Daoy (cell line): Measurements from ENCODE around the gene SP6. TPM values are rescaled to one million over a fixed set of nuclear protein-coding genes. Genes with fewer than 3 reads are reported as not detected.
A peak's percentile ranks its signal among the peaks of the same experiment; 100 is the strongest.

Experiments used
- DNase-seq: peaks from one replicate; pipeline ENCODE4 v3.0.0-alpha.2; 2015; ENCODE audit warnings: low read depth
- total RNA-seq: library from RNA; depleted of rRNA; stranded (reverse); fragments of >200 nt; shearing (Covaris generic); gene quantifications from 2 replicates; pipeline ENCODE4 v1.2.3, GENCODE V29; 2014

The SP6 gene
- total RNA-seq, 1 experiment from 2014 or later = 0.23 TPM

DNA sequence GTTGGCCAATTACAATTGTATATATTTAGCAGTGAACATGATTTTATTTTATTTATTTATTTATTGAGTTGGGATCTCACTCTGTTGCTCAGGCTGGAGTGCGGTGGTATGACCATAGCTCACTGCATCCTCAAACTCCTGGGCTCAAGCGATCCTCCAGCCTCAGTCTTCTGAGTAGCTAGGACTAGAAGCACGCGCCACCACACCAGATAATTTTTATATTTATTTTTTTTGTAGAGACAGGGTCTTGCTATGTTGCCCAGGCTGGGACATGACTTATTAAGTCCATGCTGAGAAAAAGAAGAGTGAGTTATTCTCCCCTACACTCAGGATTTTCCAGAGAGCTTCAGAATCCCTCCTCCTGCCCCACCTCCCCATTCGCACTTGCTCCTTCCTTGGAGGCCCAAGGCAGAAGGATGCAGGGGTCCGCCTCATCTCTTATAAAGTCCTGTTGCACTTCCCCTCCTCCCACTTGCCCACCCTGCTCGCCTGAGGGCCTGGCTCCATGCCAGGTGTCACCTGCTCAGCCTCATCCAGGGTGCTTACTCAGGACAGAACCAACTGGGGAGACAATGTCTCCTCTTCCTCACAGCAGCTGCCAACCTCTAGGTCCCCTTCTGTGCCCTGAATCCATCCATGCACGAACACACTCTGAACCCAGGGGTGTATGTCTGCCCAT is 29.0 kb upstream of the SP6 start:
- DNase-seq = no peak

- DNase-seq = peak; percentile 65
Observed at GRCh38 chr17:47879028-47879585, 28.1 kb upstream of the SP6 start.

DNA sequence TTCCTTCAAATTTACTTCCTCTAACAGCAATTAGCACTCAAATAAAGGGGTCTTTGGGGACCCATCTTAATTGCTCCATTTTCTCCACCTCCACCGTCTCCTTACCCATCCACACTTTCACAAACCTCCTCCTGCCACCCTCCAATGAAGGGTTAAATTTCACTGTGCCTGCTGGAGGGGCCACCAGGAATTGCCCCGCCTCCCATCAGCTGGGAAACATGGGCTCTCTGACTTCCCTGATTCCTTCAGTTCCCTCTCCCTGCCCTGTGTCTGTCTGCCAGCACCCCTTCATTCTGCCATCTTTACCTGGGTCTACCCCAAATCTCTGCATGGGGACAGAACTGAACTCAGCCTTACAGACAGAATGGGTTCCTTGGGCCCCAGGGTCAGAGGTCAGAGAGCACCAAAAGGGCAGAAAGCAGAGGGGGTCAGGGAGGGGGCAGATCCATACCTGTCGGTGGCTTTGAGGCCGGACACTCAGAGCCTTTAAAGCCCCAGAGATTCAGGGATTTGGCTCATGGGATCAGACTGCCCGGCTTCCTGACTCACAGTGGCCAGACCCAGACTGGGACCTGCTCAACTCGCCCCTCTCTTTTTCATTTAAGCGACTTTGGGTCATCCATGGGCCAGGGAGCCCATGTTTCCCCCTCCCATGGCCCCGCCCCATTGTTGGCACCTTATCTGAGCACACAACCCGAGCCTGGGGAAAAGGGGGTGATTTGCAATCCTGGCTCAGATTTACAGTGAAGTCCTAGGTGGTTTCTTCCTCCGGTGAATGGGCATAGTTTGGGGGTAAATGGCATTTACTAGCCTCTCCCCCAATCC is 27.5 kb upstream of the SP6 start:
- DNase-seq = no peak

GRCh38 chr17:47877368-47878034 is 26.5 kb upstream of the SP6 start:
- no peak for DNase-seq

GRCh38 chr17:47875011-47875985 is 24.3 kb upstream of the SP6 start:
- no peak for DNase-seq

DNA sequence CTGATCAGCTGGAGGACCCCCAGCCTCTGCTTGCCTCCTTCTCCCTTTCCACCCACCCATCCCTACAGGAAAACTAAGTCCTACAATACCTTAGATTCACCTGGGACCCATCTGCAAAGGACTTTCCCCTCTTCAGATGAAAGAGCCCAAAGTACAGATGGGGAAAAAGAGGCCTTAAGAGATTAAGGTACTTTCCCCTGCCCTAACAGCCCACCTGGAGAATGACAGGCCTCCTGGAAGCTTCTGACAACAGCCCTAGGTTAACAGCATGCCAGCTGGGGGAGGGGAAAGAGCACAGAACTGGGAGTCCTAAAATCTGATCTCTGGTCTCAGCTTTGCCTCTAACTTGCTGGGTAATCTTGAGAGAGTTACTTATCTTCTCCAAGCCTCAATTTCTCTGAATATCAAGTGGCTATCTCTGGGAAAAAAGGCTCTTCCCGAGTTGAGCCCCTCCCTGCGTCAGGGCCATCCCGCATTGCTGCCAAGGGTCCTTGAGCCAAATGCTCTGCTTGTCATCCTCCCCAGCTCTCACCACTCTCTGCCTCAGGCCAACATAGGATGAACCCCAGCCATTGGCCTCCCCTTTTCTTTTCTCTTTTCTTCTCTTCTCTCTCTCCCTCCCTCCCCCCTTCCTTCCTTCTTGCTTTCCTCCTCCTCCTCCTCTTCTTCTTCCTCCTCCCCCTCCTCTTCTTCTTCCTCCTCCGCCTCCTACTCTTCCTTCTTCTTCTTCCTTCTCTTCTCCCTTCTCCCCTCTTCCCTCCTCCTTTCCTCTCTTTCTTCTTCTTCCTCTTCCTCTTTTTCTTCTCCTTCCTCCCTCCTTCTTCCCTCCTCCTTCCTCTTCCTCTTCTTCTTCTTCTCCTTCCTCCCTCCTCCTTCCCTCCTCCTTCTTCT is 22.5 kb upstream of the SP6 start:
- no peak for DNase-seq

DNA sequence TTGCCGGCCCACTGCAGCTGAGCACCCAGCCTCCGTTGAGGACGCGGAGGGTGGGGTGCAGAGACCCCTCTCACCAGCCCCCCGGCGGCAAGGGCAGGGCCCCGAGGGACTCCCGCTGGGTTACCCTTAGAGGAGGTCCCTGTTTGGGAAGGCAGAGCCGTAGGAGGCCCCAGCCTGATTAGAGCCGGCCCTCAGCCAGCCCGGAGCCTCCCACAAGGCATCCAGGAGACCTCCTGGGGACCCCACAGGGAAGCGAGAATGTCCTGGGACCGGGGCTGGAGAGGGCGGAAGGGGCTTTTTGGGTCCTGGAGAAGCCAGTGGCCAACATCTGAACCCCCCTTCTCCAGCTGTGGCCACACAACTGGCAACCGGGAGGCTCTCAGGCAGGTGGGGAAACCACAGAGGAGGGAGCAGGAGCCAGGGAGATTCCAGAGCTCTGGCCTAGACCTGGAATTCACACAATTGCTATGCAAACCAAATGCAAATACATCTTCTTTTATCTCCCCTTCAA is 21.7 kb upstream of the SP6 start:
- peak; percentile 40 for DNase-seq

DNA sequence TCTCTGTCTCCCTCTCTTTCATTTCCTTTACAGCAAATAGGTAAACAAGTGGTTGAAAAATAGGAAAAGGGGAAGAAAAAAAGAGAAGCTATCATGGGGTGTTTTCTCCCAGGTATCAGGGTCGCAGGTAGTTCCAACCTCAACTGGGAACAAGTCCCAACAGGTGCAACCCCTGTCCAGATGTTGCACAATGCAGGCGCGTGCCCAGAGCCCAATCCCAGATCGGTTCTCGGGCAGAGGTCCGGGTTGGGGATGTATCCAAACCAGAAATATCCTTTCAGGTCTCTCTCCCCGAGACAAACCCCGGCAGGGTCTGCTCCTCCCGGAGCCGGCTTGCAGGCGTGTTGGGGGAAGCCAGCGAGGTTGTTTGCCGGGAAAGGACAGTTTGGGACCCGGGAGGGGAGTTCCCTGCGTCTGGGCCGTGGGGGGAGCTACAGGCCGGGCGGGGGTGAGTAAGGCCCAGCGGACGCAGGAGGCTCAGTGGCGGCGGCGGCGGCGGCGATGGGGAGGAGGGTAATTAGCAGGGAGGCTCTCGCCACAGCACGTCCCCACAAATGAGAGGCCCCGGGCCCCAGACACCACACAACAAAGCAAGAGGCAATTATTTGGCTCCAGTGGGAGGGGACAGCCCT is 21.2 kb upstream of the SP6 start:
- peak; percentile 37 for DNase-seq

GRCh38 chr17:47871048-47871447 is 20.1 kb upstream of the SP6 start:
- DNase-seq = no peak

DNA sequence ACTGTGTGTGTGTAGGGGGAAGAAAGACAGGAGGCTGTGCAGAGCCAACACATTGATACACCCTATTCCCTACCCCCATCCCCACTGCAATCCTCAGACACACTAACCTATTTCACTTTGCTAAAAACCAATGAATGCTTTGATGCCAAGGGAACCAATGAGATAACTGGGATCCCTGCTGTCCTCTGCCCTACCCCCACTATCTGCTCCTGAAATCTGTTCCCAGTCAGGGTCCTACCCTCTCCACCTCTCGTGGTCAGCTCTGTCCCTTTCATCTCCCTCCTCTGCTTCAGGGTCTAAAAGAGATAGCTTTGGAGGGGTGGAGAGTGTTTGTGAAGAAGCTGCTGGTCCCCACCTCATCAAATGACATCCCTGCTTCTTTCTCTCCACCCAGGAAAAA is 19.1 kb upstream of the SP6 start:
- no peak for DNase-seq

DNA sequence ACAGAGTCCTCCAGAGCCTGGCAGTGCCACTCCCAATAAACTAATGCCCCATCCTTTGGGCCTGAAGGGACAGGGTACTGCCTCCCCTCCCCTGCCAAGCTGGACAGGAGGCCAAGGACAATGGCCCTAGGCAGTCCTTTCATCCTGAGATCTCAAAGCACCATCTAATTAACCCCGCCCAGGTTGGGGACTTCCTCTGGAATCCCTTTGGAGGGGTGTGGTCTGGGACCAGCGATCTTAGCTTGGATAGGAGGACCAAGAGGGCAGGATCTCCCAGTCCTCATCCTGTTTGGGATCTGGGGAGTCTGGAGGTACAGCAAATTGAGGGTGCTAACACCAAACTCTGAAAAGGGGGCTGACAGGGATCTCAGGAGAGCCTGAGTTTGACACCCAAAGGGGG is 18.2 kb upstream of the SP6 start:
- DNase-seq = no peak

DNA sequence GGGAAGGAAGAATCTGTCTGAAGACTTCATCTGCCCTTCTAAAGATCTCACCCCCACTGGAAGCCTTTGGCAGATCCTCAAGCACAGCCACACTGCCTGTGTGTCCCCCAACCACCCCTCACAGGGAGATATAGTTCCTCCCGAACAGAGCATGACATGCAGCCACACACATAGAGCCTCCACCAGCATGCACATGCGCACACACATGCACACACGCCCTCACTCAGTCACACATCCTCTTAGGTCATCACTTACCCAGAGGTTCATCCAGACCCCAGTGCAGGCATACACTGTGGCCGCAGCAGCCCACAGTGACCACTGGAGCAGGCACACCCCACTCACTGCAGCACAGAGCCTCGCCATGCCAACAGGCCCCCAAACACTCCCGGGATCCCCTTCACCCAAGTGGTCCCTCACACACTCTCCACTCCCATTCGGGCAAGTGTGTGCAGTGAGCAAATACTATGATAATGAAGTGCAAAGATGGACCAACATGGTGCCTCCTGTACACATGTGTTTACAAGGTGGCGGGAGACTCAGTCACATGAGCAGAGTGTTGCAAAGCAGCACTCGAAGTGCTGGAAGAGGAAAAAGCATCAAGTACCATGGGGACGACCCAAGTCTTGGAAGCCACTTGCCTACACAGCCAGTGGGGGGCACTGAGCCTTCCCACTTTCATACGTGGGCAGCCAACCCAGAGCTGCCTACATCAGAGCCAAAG is 17.0 kb upstream of the SP6 start:
- DNase-seq = no peak

DNA sequence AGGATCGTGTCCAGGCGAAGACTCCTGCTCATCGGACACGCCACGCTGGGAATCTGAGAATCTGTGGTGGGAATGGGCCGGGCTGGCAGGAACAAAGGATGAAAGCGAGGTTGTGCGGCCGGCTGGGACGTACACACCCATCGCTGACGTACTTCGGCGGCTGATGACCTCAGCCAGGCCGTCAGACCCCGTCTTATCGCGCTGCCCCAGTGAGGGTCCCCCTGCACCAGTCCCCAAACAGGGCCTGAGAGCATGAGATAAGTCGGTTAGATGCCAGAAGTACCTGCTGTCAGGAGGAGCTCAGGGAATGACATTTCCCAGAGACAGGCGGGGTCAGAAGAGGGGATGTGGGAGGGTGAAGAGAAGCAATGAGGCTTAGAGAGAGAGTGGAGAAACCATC is 16.0 kb upstream of the SP6 start:
- no peak for DNase-seq

DNA sequence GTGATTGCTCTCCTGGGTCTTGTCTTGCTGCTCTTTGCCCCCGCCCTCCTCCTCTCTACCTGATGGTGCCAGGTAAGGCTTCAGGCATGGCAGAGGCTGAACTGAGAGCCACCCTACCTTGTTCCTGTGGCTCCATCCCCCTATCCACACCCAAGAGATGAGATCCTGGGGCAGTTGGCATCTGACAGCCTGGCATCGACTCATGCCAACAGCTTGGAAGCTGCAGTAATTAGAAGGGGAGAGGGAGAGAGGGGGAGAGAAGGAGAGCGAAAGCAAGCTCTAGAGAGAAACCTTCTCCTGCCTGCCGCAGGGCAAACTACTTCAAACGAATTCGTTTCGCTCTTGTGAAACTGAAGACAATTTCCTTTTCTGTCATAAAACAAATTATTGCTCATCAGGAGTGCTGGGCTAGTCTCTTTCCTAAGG is 13.8 kb upstream of the SP6 start:
- no peak for DNase-seq

- peak; percentile 69 for DNase-seq
Observed at GRCh38 chr17:47862621-47863440, 11.9 kb upstream of the SP6 start.

GRCh38 chr17:47860386-47860785 is 9.4 kb upstream of the SP6 start:
- no peak for DNase-seq

DNA sequence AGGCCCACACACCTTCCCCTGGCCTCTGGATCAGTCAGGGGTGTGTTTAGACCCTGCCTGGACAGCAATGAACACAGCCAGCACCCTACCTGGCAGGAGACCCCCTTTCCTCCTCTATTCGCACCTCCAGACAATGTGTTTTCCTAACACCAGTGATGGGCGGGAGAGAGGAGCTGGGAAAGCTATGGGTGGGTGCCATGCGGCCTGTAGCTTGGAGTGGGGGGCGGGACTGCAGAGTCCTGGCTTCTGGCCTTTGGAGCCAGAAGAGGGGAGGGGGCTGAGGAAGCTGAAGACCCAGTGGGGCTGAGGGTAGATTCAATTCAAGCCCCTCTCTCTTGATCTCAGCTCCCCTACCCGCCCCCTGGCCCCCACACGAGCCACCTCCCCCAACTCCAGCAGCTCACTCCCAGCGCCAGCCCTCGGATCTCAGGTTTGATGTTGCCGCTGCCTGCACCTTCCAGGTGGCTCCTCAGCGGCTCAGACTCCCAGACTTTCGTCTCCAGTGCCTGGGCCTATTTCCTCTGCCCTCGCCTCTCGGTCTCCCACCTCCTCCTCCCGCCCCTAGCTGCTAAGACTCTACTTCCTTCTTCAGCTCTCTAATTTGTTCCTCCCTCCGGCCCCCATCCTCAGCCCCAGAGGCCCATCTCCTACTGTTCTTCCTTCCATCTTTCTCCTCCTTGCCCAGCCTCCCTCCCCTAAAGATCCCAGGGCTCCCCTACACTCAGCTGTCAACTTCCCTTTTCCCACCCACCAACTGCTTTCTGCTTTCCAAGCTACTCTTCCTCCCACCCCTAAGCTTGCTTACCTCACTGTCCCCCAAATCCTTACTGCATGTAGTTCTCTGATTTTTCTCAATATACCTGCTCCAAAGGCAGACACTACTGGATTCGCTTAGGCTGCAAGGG is 6.8 kb upstream of the SP6 start:
- no peak for DNase-seq
